ENCODE measurements around the gene CACNA1B. TPM values are rescaled to one million over a fixed set of nuclear protein-coding genes. Genes with fewer than 3 reads are reported as not detected.

Gene CACNA1B
- total RNA-seq, 1 experiment from 2014 or later = not detected

DNA sequence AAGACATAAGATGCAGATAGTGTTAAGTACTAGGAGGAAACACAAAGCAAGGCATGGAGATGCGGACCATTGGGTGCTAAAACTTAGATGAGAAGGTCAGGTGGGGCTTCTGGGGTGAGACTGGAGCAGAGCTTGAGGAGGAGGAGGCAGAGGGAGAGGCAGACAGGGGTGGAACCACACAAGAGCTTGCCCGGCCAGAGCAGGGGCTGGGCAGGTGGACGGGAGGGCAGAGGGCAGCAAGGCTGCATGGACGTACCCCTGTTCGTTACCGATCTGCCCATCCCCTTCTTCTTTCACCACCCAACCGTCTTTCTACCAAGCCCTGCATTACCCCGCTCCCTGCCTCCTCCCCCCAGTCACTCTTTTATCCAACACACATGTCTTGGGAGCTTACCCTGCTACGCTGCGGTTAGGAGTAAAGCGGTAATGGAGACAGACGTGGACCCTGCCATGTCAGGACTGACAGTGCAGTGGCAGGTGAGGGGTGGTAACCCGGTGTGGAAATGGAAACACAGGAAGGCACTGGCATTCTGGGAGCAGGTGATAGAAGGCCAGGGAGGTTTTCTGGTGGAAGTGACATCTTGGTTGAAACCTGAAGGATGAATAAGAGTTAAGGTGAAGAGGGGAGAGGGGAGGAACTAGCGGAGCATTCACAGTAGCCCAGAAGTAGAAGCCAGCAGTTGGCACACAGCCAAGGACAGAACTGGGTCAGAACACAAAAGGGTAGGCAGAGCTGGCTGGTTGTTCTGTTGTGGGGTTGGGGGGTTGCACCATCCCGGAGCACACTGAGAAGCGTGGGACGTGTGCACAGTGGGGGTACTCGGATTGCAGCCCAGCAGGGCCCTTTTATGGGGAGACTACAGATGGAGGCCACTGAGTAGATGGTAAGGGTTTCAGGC lies 167.2 kb downstream of the CACNA1B start:
- H3K36me3 Mint-ChIP-seq (ENCODE audit: insufficient read depth, unreplicated experiment) = no peaks in the 10 kb centered on the region

GRCh38 chr9:138045541-138046490 lies 168.2 kb downstream of the CACNA1B start:
- TF ChIP-seq CTCF (IDR thresholded peaks at IDR 0.05; ENCODE audit: unreplicated experiment) = no peak

More for the DNA sequence above, 167.2 kb downstream of the CACNA1B start:
- CTCF ChIA-PET = no interaction called here
- H3K9me3 Mint-ChIP-seq (ENCODE audit: low read depth, unreplicated experiment) = peaks cover 3% of the 10 kb centered on the region
- peaks cover 61% of the 10 kb centered on the region for H3K27me3 Mint-ChIP-seq (ENCODE audit: unreplicated experiment)
- no peak overlapping the region for H3K27ac Mint-ChIP-seq (ENCODE audit: unreplicated experiment)
- H3K4me3 Mint-ChIP-seq (ENCODE audit: low read depth, unreplicated experiment) = no peak overlapping the region
- no TSS peak for BruUV-seq (replicated peaks)
- TF ChIP-seq CTCF (IDR thresholded peaks at IDR 0.05; ENCODE audit: unreplicated experiment) = no peak
- no peak for DNase-seq
- H3K4me1 Mint-ChIP-seq (ENCODE audit: low read depth, unreplicated experiment) = no peaks in the 10 kb centered on the region
- intact Hi-C loops (cut with micrococcal nuclease; ENCODE audit: unreplicated experiment) = no loop called here

DNA sequence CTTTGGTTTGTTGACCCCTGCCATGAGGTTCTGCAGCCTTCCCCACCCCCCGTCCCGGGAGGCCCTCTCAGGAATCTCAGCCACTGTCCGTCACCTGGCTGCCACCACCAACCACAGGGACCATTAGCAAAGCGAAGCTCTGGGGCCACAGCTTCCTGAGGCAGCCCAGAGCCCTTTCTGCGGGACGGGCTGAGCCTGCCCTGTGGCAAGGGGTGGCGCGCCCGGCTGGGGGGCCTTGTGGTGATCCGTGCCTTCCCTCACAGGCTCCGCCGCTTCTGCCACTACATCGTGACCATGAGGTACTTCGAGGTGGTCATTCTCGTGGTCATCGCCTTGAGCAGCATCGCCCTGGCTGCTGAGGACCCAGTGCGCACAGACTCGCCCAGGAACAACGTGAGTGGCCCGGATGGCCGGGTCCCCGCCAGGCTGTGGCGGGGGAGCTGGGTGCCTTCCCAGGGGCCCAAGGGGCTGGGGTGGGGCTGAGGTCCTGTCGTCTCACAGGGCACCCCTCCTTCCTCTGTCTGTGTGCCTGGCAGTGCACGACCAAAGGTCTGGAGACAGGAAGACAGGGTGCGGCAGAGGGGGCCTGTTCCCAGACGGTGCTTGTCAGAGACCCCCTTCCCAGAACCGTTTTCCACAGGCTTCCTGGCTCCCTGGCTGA lies 169.2 kb downstream of the CACNA1B start:
- Mint-ChIP-seq H3K36me3 (ENCODE audit: insufficient read depth, unreplicated experiment) (no peaks in the 10 kb centered on the region), H3K9me3 (ENCODE audit: low read depth, unreplicated experiment) (peaks cover 3% of the 10 kb centered on the region), H3K4me3 (ENCODE audit: low read depth, unreplicated experiment) (no peak overlapping the region), H3K27ac (ENCODE audit: unreplicated experiment) (no peak overlapping the region), H3K27me3 (ENCODE audit: unreplicated experiment) (peaks cover 59% of the 10 kb centered on the region), H3K4me1 (ENCODE audit: low read depth, unreplicated experiment) (no peaks in the 10 kb centered on the region)
- CTCF ChIA-PET = no interaction called here
- no peak for DNase-seq
- no TSS peak for BruUV-seq (replicated peaks)
- intact Hi-C loops (cut with micrococcal nuclease; ENCODE audit: unreplicated experiment) = no loop called here
- TF ChIP-seq CTCF (IDR thresholded peaks at IDR 0.05; ENCODE audit: unreplicated experiment) = no peak

More at GRCh38 chr9:138045541-138046490, 168.2 kb downstream of the CACNA1B start:
- DNase-seq = no peak
- Mint-ChIP-seq H3K27me3 (ENCODE audit: unreplicated experiment) (peaks cover 63% of the 10 kb centered on the region), H3K36me3 (ENCODE audit: insufficient read depth, unreplicated experiment) (no peaks in the 10 kb centered on the region), H3K27ac (ENCODE audit: unreplicated experiment) (no peak overlapping the region), H3K4me3 (ENCODE audit: low read depth, unreplicated experiment) (no peak overlapping the region), H3K4me1 (ENCODE audit: low read depth, unreplicated experiment) (no peaks in the 10 kb centered on the region), H3K9me3 (ENCODE audit: low read depth, unreplicated experiment) (peaks cover 3% of the 10 kb centered on the region)
- CTCF ChIA-PET = no interaction called here
- intact Hi-C loops (cut with micrococcal nuclease; ENCODE audit: unreplicated experiment) = no loop called here
- no TSS peak for BruUV-seq (replicated peaks)

DNA sequence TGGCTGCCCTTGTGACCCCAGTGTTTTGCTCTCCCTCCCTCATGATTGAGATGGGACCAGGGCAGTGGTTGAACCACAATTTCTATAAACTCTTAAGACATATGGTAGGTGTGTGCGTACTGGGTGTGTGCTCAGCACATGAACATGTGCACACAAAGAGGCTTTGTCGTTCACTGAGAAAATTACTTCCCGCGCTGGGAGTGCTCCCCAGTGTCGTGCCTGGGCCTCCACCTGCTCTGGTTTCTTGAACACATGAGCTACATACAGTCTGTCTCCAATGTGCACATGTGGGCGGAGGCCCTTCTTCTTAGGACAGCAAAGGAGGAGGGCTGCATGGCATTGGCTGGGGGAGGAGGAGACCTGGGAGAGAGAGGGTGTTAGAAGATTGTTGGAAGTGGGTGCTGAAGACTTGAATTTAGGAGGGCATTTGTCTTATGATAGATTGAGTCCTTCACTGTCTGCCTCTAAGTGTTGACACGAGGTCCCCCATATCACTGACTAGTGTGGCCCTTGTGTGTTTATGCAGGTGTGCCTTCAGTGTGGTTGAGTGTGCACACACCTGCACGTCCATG lies 170.0 kb downstream of the CACNA1B start:
- no peak for DNase-seq
- no peak overlapping the region for H3K27ac Mint-ChIP-seq (ENCODE audit: unreplicated experiment)
- no peak for TF ChIP-seq CTCF (IDR thresholded peaks at IDR 0.05; ENCODE audit: unreplicated experiment)
- peaks cover 3% of the 10 kb centered on the region for H3K9me3 Mint-ChIP-seq (ENCODE audit: low read depth, unreplicated experiment)
- intact Hi-C loops (cut with micrococcal nuclease; ENCODE audit: unreplicated experiment) = no loop called here
- no TSS peak for BruUV-seq (replicated peaks)
- CTCF ChIA-PET = no interaction called here
- H3K36me3 Mint-ChIP-seq (ENCODE audit: insufficient read depth, unreplicated experiment) = no peaks in the 10 kb centered on the region
- no peak overlapping the region for H3K4me3 Mint-ChIP-seq (ENCODE audit: low read depth, unreplicated experiment)
- H3K4me1 Mint-ChIP-seq (ENCODE audit: low read depth, unreplicated experiment) = no peaks in the 10 kb centered on the region
- H3K27me3 Mint-ChIP-seq (ENCODE audit: unreplicated experiment) = peaks cover 64% of the 10 kb centered on the region
